CD14-positive monocyte (primary cell): ENCODE measurements around the gene DHODH. TPM values are rescaled to one million over a fixed set of nuclear protein-coding genes. Genes with fewer than 3 reads are reported as not detected.
"Not testable (repeated sequence)": the region's sequence is repeated elsewhere in the genome, so short reads cannot be mapped to it uniquely, and the experiment has no call there.

Source experiments
- DNase-seq, 3 donors: peaks; one replicate each; pipeline ENCODE4 v3.0.0-alpha.2; 2011 to 2022
- H2AFZ ChIP-seq: 2 replicates; pipeline ENCODE4 v1.6.0; 2012; ENCODE audit warnings: mild to moderate bottlenecking, low read depth, low read length, inconsistent platforms; ENCODE audit not compliant: insufficient read depth, poor library complexity, severe bottlenecking
- H3K27ac ChIP-seq, 2 donors: 1 replicate in 1 of 2; 2 replicates in 1 of 2; pipeline ENCODE4 v1.5.1; 2012 to 2013; ENCODE audit warnings: low read length in 2 of 2, control low read depth in 1 of 2, inconsistent platforms in 1 of 2, low read depth in 1 of 2, mild to moderate bottlenecking in 1 of 2
- H3K27me3 ChIP-seq, 2 donors: one replicate each; pipeline versions ENCODE4 v1.6.0 to v1.6.1; 2011 to 2013; ENCODE audit warnings: low read length in 2 of 2; ENCODE audit not compliant: control insufficient read depth in 2 of 2, insufficient read depth in 2 of 2
- H3K36me3 ChIP-seq, 2 donors: replicated peaks in 1 of 2; 1 replicate in 1 of 2; 2 replicates in 1 of 2; pipeline versions ENCODE4 v1.5.1 to v1.6.1; 2012 to 2013; ENCODE audit warnings: low read length in 2 of 2, control low read depth in 1 of 2, inconsistent platforms in 1 of 2, mild to moderate bottlenecking in 1 of 2; ENCODE audit not compliant: insufficient read depth in 2 of 2, control insufficient read depth in 1 of 2
- H3K4me1 ChIP-seq, 2 donors: 1 replicate in 1 of 2; 2 replicates in 1 of 2; pipeline versions ENCODE4 v1.5.1 to v1.6.1; 2012 to 2013; ENCODE audit warnings: low read length in 2 of 2, control low read depth in 1 of 2, inconsistent platforms in 1 of 2, mild to moderate bottlenecking in 1 of 2, moderate library complexity in 1 of 2; ENCODE audit not compliant: insufficient read depth in 2 of 2, control insufficient read depth in 1 of 2
- H3K4me2 ChIP-seq: replicated peaks from 2 replicates; pipeline ENCODE3; 2012; ENCODE audit warnings: low read length, moderate library complexity, mild to moderate bottlenecking; ENCODE audit not compliant: poor library complexity, severe bottlenecking; ENCODE audit errors: extremely low read depth
- H3K4me3 ChIP-seq, 3 experiments: fragments of 200-600 bp in 1 of 3; sonication (generic) in 1 of 3; replicated peaks in 1 of 3; 1 replicate in 2 of 3; 2 replicates in 1 of 3; pipeline ENCODE4 v1.5.1; 2011 to 2013; ENCODE audit warnings: low read length in 3 of 3, mild to moderate bottlenecking in 3 of 3, control low read depth in 2 of 3, low read depth in 2 of 3, inconsistent platforms in 1 of 3, moderate library complexity in 1 of 3
- H3K79me2 ChIP-seq: 2 replicates; pipeline ENCODE4 v1.6.0; 2012; ENCODE audit warnings: mild to moderate bottlenecking, control low read depth, inconsistent platforms, low read length, moderate library complexity; ENCODE audit not compliant: insufficient read depth
- H3K9ac ChIP-seq: 2 replicates; pipeline ENCODE4 v1.6.0; 2017; ENCODE audit warnings: low read length, mild to moderate bottlenecking; ENCODE audit not compliant: insufficient read depth, poor library complexity, severe bottlenecking
- H3K9me3 ChIP-seq, 2 donors: replicated peaks in 1 of 2; 1 replicate in 1 of 2; 2 replicates in 1 of 2; pipeline versions ENCODE4 v1.5.1 to v1.6.1; 2012 to 2013; ENCODE audit warnings: low read length in 2 of 2, control low read depth in 1 of 2; ENCODE audit not compliant: control insufficient read depth in 1 of 2, insufficient read depth in 1 of 2
- H4K20me1 ChIP-seq: 2 replicates; pipeline ENCODE4 v1.6.0; 2012; ENCODE audit warnings: mild to moderate bottlenecking, low read length, control low read depth, moderate library complexity; ENCODE audit not compliant: insufficient read depth
- H3K27ac Mint-ChIP-seq, 7 donors: one replicate each; pipeline ENCODE4 v1.8.0; 2020; ENCODE audit warnings: mild to moderate bottlenecking in 7 of 7, mixed read lengths in 7 of 7, moderate library complexity in 6 of 7, inconsistent platforms in 2 of 7
- H3K27me3 Mint-ChIP-seq, 3 donors: one replicate each; pipeline ENCODE4 v1.8.0; 2021 to 2022; ENCODE audit warnings: low read depth in 3 of 3, mild to moderate bottlenecking in 3 of 3, mixed read lengths in 3 of 3, moderate library complexity in 3 of 3, inconsistent platforms in 1 of 3
- H3K36me3 Mint-ChIP-seq, 2 donors: one replicate each; pipeline ENCODE4 v1.8.0; 2020; ENCODE audit warnings: mixed read lengths in 2 of 2, inconsistent platforms in 1 of 2, mild to moderate bottlenecking in 1 of 2
- H3K4me1 Mint-ChIP-seq: one replicate; pipeline ENCODE4 v1.8.0; 2020; ENCODE audit warnings: mild to moderate bottlenecking, mixed read lengths
- H3K4me3 Mint-ChIP-seq, 2 donors: one replicate each; pipeline ENCODE4 v1.8.0; 2020; ENCODE audit warnings: mild to moderate bottlenecking in 2 of 2, mixed read lengths in 2 of 2, moderate library complexity in 1 of 2
- H3K9me3 Mint-ChIP-seq, 7 donors: one replicate each; pipeline ENCODE4 v1.8.0; 2020 to 2022; ENCODE audit warnings: mixed read lengths in 7 of 7, mild to moderate bottlenecking in 6 of 7, moderate library complexity in 6 of 7, inconsistent platforms in 2 of 7
- CTCF ChIP-seq: fragments of 200-600 bp; IDR thresholded peaks from one replicate; pipeline ENCODE4 v1.8.0; 2022; ENCODE audit warnings: antibody characterized with exemption, mild to moderate bottlenecking
- WGBS: methylation state at CpG from one replicate; pipeline ENCODE4 v1.1.5; 2013; ENCODE audit warnings: missing lambda C conversion rate; ENCODE audit not compliant: insufficient coverage; 5-methylcytosine and 5-hydroxymethylcytosine counted together
- intact Hi-C, 2 donors: fragments of 100-400 bp; cut with micrococcal nuclease; formaldehyde crosslinking; loops; one replicate each; pipeline versions ENCODE4 v1.15.0 to v1.15.1; 2023
- polyA plus RNA-seq, 3 donors: library from polyadenylated mRNA; depleted of rRNA in 1 of 3; unstranded in 2 of 3; stranded (reverse) in 1 of 3; fragments of 300-500 nt in 2 of 3; fragments of >200 nt in 1 of 3; fragmentation: Illumina TruSeq in 2 of 3; gene quantifications; 1 replicate in 2 of 3; 2 replicates in 1 of 3; pipeline ENCODE4 v1.2.3, GENCODE V29; 2012 to 2021
- small RNA-seq: library from RNA; depleted of rRNA; stranded (forward); fragments of <200 nt; gene quantifications from one replicate; pipeline ENCODE3, GENCODE V24; 2012; ENCODE audit warnings: low read depth; ENCODE audit not compliant: insufficient read length

Gene DHODH
- polyA plus RNA-seq, 3 donors, result 2.2 to 3.8 (median 2.4) TPM

GRCh38 chr16:72073560-72074230 is 65.2 kb downstream of the DHODH start:
- H4K20me1 ChIP-seq, result no peaks in the 10 kb centered on the region
- H2AFZ ChIP-seq, result no peak overlapping the region
- H3K27me3 ChIP-seq, result no peaks in the 10 kb centered on the region
- DNase-seq, result no peak
- H3K9me3 ChIP-seq, result no peaks in the 10 kb centered on the region
- H3K36me3 ChIP-seq, result peaks cover 0 to 11% of the 10 kb centered on the region in 2 donors
- no peak overlapping the region for H3K4me2 ChIP-seq
- no peak overlapping the region for H3K9ac ChIP-seq
- Mint-ChIP-seq H3K36me3 (peaks cover 11 to 21% of the 10 kb centered on the region in 2 donors), H3K9me3 (no peaks in the 10 kb centered on the region), H3K27ac (no peak overlapping the region), H3K27me3 (no peaks in the 10 kb centered on the region), H3K4me3 (no peak overlapping the region), H3K4me1 (peaks cover 4% of the 10 kb centered on the region)
- H3K4me3 ChIP-seq, result no peak overlapping the region
- no peak overlapping the region for H3K27ac ChIP-seq
- H3K4me1 ChIP-seq, result no peaks in the 10 kb centered on the region
- intact Hi-C loops, result no loop called here
- H3K79me2 ChIP-seq, result no peaks in the 10 kb centered on the region
- 97% methylated on average over 5 of the region's 8 CpGs for WGBS
- TF ChIP-seq CTCF, result no peak

- H3K27ac Mint-ChIP-seq, H3K4me2 ChIP-seq, H3K79me2 ChIP-seq, H2AFZ ChIP-seq, H3K27me3 ChIP-seq, H3K27ac ChIP-seq, H3K4me3 Mint-ChIP-seq, H3K27me3 Mint-ChIP-seq, H3K4me3 ChIP-seq, H3K4me1 Mint-ChIP-seq, intact Hi-C loops, H3K9me3 ChIP-seq, H3K4me1 ChIP-seq, H3K9me3 Mint-ChIP-seq, H3K9ac ChIP-seq, DNase-seq, H4K20me1 ChIP-seq: not testable (repeated sequence)
- peaks cover 11 to 21% of the 10 kb centered on the region in 2 donors for H3K36me3 Mint-ChIP-seq
- peaks cover 0 to 11% of the 10 kb centered on the region in 2 donors for H3K36me3 ChIP-seq
- 100% methylated on average over 2 of the region's 6 CpGs for WGBS
Observed at GRCh38 chr16:72075067-72075466, 66.5 kb downstream of the DHODH start.

Small RNA genes within 50 kb of the gene (small RNA-seq; reads per million reads assigned to genes)
- not detected for gene RPL39P31

Other genes with a start within 250 kb of the DHODH start
- gene AP1G1, start 199.9 kb upstream of the DHODH start, polyA plus RNA-seq, result 10 to 100 TPM in 2 of 3 donors, 1 to 10 TPM in 1; 6.7 to 43.8 (median 10.7) TPM
- gene ATXN1L, start 162.8 kb upstream of the DHODH start, polyA plus RNA-seq, result 10 to 100 TPM in 2 of 3 donors, 1 to 10 TPM in 1; 6.7 to 27.9 (median 10.0) TPM
- 1 to 10 TPM; 3.1 to 5.4 (median 4.9) TPM for gene ZNF821, start 124.6 kb upstream of the DHODH start, polyA plus RNA-seq
- gene IST1, start 113.2 kb upstream of the DHODH start, polyA plus RNA-seq, result 100 to 1,000 TPM in 2 of 3 donors, 10 to 100 TPM in 1; 81.3 to 233 (median 102) TPM
- gene PKD1L3, start 8.3 kb upstream of the DHODH start, polyA plus RNA-seq, result under 1 TPM in 1 of 3 donors, not detected in 2; 0.03 TPM
- gene HP, start 45.8 kb downstream of the DHODH start, polyA plus RNA-seq, result 10 to 100 TPM in 2 of 3 donors, 1 to 10 TPM in 1; 9.3 to 59.4 (median 47.8) TPM
- gene HPR, start 54.5 kb downstream of the DHODH start, polyA plus RNA-seq, result not detected
- gene TXNL4B, start 84.9 kb downstream of the DHODH start, polyA plus RNA-seq, result 10 to 100 TPM in 1 of 3 donors, 1 to 10 TPM in 2; 6.4 to 10.9 (median 7.0) TPM
- 10 to 100 TPM in 2 of 3 donors, 1 to 10 TPM in 1; 9.1 to 91.5 (median 19.2) TPM for gene DHX38, start 85.1 kb downstream of the DHODH start, polyA plus RNA-seq
- gene PMFBP1, start 163.4 kb downstream of the DHODH start, polyA plus RNA-seq, result under 1 TPM; 0.15 to 0.87 (median 0.18) TPM